NCI-H748 treated with DMSO at 0.1 percent for 48 hours (cell line): ENCODE results near the gene C17orf113.
A peak's percentile ranks its signal among the peaks of the same experiment; 100 is the strongest.
"Not testable (repeated sequence)": the region's sequence is repeated elsewhere in the genome, so short reads cannot be mapped to it uniquely, and the experiment has no call there.

ENCODE experiments used
- DNase-seq: peaks from one replicate; lab custom pipeline; 2025; lab: John Stamatoyannopoulos, UW

Gene C17orf113

DNA sequence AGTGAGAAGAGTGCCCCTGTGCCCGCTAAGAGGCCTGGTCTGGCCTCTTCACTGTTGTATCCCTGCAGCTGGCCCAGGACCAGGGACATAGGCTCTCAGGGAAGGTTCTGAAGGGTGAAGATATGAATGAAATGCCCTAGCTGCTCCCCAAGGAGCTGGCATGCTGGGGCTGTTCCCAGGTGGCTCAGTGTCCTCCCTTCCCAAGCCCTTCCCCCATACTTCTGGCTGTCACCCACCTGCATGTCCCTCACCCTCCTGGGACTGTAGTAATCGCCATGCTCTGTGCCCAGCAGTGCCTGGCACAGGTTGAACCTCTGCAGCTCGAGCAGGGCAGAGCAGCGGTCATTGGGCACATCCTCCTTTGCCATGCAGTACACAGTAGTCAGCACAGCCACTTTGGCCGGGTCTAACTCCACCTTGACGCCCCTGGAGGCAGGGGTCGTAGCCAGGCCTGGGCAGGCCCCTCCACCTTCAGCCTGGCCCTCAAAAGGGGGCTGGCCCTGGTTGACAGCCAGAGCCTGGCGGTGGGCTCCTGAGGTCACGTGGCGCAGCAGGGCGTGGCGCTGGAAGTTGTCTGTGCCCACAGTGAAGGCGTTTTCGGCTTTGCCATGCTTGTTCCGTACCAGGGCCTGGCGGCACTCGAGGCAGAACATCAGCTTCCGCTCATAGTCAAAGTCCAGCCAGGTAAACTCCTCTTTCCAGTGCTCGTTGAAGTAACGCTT lies 7.6 kb downstream of the C17orf113 start:
- no peak for DNase-seq

DNA sequence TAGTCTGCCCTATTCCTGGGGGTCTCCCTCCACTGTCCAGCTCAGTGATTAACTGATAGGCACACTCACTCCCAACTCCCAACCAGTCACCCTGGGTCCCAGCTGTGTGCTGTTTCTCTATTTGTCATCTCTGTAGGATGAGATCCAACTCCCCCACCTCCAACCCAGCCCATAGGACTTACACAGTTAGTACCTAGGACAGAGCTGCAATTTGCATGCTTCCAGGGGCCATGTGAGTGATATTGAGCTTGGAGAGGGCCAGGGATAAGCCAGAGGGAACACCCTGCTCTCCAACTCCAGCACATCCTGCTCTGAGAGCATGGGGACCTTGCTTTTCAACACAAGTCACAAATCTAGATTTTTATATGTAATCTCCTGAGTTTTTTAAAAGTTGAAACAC lies 8.8 kb downstream of the C17orf113 start:
- no peak for DNase-seq

DNA sequence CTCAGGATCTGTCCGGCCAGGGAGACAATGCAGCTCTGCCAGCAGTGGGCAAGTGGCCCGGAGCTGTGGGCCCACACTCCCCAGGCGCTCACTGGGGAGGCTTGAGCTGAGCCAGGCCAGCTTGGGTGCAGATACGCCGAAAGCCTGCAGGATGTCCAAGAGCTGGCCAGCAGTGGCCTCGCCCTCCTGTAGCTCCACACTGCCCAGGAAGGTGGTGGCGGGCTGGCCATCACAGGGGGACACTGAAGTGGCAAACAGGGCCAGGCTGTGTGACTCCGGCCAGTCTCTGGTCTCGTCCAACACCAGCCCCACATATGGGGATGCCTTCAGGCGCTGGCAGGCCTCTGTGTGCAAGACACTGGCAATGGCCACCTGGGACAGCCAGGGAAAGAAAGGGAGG lies 9.6 kb downstream of the C17orf113 start:
- no peak for DNase-seq

DNA sequence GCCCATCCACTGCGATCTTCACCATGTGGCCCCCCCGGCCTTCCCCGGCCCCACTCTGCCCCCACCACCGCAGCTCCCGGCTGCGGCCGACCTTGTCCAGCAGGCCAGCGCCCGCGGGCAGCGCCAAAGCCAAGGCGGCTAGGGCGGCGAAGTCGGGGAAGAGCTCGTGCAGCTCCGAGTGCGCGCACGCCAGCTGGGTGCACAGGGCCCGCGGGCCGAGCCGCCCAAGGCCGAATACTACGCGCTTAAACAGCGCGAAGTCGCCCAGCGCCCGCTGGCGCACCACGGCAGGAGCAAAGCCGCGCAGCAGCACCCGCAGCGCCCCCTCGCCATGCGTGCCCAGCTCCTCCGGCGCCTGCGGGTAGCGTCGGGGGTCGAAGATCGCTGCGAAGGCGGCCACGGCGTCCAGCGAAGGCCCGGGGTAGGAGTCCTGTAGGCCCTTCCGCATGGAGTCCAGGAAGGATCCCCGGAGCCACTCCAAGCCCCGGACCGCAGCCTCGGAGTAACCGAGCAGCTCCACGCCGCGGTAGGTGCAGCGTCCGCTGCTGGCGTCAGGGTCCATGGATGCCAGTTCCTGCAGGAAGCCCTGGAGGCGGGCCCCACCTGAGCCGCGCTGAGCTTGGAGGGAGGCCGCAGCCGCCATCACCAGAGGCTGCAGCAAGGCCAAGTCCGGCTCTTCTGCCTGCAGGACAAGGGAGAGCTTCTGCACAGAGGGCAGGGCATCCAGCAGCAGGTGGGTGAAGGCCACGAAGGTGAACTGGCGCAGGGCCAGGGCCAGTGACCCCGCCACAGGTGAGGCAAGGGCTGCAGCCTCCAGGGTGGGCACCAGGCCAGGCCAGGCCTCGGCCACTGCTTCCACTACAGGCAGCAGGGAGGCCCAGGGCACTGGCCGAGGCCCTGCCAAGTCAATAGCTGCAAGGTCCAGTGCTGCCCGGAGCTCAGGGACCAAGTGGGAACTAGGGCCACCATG lies 10.3 kb downstream of the C17orf113 start:
- no peak for DNase-seq

- no peak for DNase-seq
Measured at GRCh38 chr17:42038221-42038973, 12.0 kb downstream of the C17orf113 start.

DNA sequence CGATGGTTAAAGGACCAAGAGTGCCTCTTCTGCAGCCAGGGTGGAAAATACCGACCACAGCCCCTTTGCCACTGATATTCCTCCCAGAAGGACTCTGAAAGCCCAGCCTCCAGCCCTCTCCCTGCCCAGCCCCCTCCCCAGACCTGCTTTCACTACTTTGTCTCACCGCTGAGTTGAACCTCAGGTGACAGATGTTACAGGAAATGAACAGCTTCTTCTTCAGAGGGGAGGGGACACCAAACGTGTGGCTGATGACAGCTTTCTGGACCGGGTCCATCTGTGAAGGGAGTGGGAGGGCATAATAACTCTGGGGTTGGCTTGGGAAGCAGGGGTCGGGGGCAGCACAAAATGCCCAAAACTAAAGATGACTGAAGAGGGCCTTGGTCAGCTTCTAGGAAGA lies 16.3 kb downstream of the C17orf113 start:
- no peak for DNase-seq

GRCh38 chr17:42031584-42031983 lies 18.8 kb downstream of the C17orf113 start:
- no peak for DNase-seq

- no peak for DNase-seq
Measured at GRCh38 chr17:42028791-42029127, 21.6 kb downstream of the C17orf113 start.

DNA sequence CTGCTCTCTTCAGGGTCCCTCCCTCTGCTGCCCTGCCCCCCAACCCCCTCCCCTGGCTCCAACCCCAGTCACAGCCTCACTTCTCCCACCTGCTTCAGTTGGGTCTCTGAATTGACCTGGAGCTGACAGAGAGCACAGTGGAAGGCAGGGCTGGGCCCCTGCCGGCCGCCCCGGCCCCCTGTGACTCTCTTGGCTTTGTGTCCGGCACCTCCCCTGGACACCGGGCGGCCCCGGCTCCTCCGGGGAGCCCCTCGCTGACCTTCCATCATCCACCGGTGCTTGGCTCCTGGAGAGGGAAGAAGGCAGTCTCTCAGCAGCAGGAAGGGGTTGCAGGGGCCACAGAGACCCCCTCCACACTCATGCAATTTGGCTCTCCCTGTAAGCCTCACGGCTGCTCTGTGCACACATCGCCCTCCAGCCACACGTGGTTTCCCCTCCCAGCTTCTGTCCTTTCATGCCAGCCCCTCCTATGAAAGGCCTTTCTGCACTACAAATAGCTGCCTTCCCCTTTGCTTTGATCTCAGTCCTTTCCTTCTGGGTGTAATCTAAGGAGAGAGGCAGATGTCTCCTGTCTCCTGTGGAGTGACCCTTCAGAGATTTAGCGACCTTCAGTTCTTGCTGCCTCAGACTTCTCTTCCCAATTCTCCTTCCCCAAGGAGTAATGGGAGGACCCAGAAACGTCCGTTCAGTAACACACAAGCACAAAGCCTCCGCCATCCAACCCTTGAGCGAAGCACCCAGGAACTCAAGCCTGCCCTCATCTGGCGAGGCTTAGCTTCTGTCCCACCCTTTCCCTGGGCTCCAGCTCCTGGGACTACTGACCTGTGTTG lies 22.2 kb downstream of the C17orf113 start:
- no peak for DNase-seq

DNA sequence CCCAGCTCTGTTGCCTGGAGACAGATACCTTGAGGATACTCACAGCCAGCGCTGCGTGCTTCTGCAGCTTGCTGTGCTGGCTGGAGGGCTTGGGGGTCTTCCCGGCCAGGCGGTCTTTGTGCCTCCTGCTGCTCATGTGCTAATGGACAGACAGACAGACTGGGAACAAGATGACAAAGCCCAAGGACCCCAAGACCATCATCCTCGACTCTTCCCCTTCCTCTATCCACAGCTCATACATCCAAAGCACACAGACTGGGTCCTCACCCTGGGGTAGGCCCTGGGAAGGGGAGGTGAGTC lies 22.9 kb downstream of the C17orf113 start:
- no peak for DNase-seq

DNA sequence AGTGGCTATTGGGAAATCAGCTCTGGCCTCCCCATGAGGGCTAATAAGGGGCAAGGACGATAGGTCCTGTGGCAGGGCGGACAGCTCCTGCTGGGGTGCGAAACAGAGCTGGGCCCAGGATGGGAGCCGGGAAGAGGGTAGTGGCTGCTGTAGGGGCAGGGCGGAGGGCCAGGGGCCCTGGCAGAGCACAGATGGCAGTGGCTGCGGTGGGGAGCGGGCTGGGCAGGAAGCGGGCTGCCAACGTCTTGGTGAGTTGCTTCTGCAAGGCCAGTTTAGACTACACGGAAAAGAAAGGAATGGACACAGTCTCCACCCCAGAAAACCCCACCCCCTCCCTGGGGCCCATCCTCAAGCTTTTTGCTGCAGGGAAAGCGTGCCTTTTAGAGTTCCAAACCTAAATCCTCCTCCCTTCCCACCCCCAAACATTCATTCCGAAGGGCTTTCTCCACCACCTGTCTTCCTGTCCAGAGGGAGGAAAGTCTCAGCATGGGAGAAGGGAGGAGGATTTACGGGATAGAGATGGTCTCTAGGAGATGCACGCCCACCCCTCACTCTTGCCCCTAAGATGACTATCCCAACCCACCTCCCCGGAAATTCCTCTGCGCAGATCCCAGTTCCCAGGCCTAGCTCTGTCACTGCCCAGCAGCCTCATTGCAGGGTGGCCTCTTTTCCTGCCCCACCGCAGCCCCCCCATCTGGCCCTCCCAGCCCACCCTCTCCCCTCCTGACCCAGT lies 23.4 kb downstream of the C17orf113 start:
- DNase-seq, result no peak

GRCh38 chr17:42025936-42026335 lies 24.5 kb downstream of the C17orf113 start:
- DNase-seq, result no peak

DNA sequence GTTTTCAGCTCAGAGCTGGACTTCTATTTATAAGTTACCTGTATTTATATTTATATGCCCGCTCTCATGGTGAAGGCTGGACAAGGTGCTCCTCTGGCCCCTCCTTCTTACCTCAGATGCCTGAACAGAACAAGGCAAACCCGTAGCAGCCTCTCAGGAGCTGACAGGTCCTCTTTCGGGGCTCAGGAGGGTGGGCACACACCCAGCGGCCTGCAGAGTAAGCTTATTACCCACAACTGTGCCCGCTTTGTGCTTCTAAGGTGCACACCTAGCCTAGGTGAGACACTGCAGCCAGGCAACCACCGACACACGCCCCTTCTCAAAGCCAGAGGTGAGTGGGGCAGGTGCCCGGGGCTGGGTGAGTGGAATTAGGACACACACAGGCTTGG lies 25.2 kb downstream of the C17orf113 start:
- no peak for DNase-seq

GRCh38 chr17:42023524-42024349 lies 26.7 kb downstream of the C17orf113 start:
- no peak for DNase-seq

DNA sequence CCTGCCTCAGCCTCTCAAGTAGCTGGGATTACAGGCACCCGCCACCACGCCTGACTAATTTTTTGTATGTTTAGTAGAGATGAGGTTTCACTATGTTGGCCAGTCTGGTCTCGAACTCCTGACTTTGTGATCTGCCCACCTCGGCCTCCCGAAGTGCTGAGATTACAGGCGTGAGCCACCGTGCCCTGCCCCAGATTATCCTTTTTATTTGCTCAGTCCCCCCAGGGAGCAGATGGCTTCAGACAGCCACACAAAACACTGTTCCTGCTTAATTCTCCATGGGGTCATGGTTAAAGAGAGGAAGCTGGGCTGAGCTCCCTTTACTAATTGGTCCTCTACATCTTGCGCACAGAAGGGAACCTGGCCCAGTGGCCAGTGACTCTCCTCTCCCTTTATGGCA lies 29.6 kb downstream of the C17orf113 start:
- not testable (repeated sequence) for DNase-seq

GRCh38 chr17:42019509-42020404 lies 30.6 kb downstream of the C17orf113 start, which contains the start of gene NKIRAS2:
Gene NKIRAS2, plus strand, starts transcription at chr17:42020090. Its CDS starts 1,488 bp downstream, at chr17:42021578.
- peak; percentile 81 for DNase-seq

GRCh38 chr17:42018988-42019387 lies 31.4 kb downstream of the C17orf113 start:
- DNase-seq, result no peak

DNA sequence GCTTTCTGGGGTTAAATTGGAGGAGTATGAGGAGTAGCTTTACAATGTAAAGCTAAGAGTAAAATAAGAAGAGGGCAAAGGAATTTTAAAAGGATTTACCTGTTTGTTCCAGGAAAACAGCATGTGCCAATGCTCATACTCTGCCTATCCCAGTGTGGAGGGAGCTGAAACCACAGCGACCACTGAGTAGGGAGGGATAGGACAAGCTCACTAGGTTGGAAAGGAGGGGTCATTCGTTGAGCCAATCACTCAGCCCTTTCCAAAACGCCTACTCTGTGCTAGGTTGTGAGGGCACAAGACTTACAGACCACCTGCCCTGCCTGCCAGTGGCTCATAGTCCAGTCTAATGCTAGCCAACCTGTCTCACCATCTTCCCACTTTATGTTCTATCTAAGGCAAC lies 32.1 kb downstream of the C17orf113 start:
- peak; percentile 19 for DNase-seq

- DNase-seq, result peak; percentile 34
Measured at GRCh38 chr17:42017866-42018200, 32.6 kb downstream of the C17orf113 start.
